ENCODE results near the gene TMTC3. TPM values are rescaled to one million over a fixed set of nuclear protein-coding genes. Genes with fewer than 3 reads are reported as not detected.

Gene TMTC3
- total RNA-seq, 1 donor from 2014 or later = 14.5 TPM

DNA sequence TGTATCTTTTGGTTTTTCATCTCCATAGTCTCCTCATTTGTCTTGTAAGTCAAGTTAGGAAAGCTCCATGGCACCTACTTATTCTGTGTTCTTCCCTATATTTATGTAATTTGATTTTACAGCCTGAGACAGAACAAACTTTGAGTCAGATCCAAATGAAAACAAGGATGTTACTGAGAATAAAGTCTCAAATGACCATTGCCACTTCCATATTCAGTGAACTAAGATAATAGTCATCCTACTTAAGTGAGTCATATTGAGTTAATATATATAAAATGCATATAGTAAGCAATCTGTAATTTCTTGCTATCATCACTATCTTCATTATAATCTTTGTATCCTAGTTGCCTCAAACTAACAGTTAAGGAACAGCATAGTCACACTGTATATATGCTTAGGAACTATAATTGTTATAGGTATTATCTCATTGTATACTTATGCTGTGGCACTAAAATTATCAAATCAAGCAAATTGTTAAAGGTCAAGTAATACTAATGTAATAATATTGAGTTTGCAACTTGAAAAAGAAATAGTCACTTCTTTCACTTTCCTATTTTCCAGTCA, 30.8 kb downstream of the TMTC3 start:
- Histone ChIP-seq H3K4me3 (no peak overlapping the region), H3K27ac (no peak overlapping the region), H3K27me3 (no peaks in the 10 kb centered on the region), H3K36me3 (peaks cover 21 to 50% of the 10 kb centered on the region in 2 donors), H3K9me3 (no peaks in the 10 kb centered on the region), H3K4me1 (no peaks in the 10 kb centered on the region)
- intact Hi-C loops (cut with DNase I) = no loop called here
- TF ChIP-seq, protein P1, sequence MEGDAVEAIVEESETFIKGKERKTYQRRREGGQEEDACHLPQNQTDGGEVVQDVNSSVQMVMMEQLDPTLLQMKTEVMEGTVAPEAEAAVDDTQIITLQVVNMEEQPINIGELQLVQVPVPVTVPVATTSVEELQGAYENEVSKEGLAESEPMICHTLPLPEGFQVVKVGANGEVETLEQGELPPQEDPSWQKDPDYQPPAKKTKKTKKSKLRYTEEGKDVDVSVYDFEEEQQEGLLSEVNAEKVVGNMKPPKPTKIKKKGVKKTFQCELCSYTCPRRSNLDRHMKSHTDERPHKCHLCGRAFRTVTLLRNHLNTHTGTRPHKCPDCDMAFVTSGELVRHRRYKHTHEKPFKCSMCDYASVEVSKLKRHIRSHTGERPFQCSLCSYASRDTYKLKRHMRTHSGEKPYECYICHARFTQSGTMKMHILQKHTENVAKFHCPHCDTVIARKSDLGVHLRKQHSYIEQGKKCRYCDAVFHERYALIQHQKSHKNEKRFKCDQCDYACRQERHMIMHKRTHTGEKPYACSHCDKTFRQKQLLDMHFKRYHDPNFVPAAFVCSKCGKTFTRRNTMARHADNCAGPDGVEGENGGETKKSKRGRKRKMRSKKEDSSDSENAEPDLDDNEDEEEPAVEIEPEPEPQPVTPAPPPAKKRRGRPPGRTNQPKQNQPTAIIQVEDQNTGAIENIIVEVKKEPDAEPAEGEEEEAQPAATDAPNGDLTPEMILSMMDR (IDR thresholded peaks at IDR 0.05) = no peak
- no peak for DNase-seq (ENCODE audit: low spot score in 2 of 2)

DNA sequence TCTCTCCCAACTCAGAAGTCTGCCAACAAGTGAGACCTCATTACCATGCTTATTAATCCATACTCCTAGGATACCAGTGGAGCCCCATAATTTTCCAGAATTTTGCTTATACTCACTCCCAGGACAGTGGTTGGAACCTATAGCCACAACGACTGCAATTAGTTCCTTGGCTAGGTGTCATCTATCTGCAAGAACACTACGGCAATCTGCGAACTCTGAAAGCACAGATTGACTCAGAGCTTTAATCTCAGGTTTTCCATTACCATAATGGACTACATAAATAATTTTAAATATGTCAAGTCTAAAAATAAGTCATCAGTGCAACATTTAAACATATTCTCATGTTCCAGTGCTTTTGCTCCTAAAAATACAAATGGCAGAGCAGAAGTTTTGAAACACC, 33.4 kb downstream of the TMTC3 start:
- no peaks in the 10 kb centered on the region for H3K27me3 ChIP-seq
- H3K36me3 ChIP-seq = peaks cover 22 to 65% of the 10 kb centered on the region in 2 donors
- no peaks in the 10 kb centered on the region for H3K4me1 ChIP-seq
- H3K4me3 ChIP-seq = no peak overlapping the region
- TF ChIP-seq, protein P1 (IDR thresholded peaks at IDR 0.05) = no peak
- intact Hi-C loops (cut with DNase I) = no loop called here
- no peak for DNase-seq (ENCODE audit: low spot score in 2 of 2)
- no peak overlapping the region for H3K27ac ChIP-seq
- H3K9me3 ChIP-seq = no peaks in the 10 kb centered on the region

DNA sequence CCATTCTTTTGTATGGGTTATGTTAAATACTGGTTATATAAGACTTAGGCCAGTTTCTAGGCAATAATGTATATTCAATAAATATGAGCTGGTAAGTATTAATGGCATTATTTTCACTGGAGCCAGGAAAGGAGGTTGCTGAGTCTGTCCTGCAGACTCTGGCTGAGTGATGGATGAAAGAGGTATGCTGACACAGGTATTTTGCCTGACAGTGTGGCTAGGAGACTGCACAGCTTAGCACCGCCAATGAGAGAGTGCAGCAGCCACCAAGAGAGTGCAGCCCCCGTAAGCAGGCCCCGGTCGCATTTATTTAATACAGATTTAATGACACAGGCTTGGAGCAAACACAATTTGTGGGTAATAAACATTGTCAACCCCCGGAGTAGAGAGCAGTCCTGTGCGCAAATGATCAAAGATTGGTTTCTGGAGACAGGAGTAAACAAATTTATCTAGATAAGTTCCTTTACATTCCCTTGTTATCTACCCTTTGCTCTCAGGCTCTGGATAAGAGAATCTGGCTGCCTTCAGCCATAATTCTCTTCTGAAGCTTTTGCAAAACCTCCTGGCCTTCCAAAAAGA, 37.4 kb downstream of the TMTC3 start:
- Histone ChIP-seq H3K27me3 (no peaks in the 10 kb centered on the region), H3K36me3 (peaks cover 32 to 68% of the 10 kb centered on the region in 2 donors), H3K27ac (no peak overlapping the region), H3K4me1 (no peaks in the 10 kb centered on the region), H3K4me3 (no peak overlapping the region), H3K9me3 (no peaks in the 10 kb centered on the region)
- TF ChIP-seq, protein P1 (IDR thresholded peaks at IDR 0.05) = no peak
- intact Hi-C loops (cut with DNase I) = no loop called here
- no peak for DNase-seq (ENCODE audit: low spot score in 2 of 2)

DNA sequence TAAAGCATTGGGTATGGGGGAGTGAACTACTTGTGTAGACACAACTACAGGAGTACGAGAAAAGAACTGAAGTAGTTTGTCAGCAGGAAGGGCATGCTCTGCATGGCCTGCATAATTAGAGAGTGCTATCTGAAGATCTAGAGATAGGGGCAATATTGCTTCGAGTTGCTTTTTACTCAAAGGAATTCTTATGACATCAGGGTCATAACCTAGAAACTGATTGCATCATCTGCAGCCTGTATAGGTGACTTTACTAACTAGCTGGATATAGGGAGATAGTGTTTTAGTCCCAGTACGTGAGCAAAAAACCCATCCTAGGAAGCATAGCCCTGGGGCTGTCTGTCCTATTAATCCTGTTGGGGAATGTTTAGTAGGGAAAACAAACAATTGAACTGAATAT, 39.8 kb downstream of the TMTC3 start:
- peaks cover 15 to 55% of the 10 kb centered on the region in 2 donors for H3K36me3 ChIP-seq
- DNase-seq (ENCODE audit: low spot score in 2 of 2) = no peak
- TF ChIP-seq, protein P1 (IDR thresholded peaks at IDR 0.05) = no peak
- H3K4me3 ChIP-seq = no peak overlapping the region
- intact Hi-C loops (cut with DNase I) = no loop called here
- H3K27ac ChIP-seq = no peak overlapping the region
- no peaks in the 10 kb centered on the region for H3K9me3 ChIP-seq
- no peaks in the 10 kb centered on the region for H3K27me3 ChIP-seq
- H3K4me1 ChIP-seq = no peaks in the 10 kb centered on the region

DNA sequence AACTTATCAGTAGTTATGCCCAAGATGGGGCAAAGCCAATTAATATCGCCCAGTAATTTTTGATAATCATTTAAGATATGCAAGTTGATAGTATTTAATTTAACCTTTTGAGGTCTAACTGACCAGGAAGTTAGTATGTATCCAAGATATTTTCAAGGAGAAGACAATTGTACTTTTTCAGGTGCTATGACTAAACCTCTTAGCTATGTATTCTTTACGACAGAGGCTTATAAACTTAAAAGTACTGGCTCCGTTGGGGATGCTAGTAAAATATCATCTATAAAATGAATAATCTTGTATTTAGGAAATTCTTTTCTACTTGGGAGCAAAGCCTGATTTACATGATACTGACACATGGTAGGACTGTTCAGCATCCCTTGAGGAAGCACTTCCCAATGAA, 40.3 kb downstream of the TMTC3 start:
- DNase-seq (ENCODE audit: low spot score in 2 of 2) = no peak
- Histone ChIP-seq H3K4me1 (no peaks in the 10 kb centered on the region), H3K36me3 (peaks cover 12 to 50% of the 10 kb centered on the region in 2 donors), H3K9me3 (no peaks in the 10 kb centered on the region), H3K27ac (no peak overlapping the region), H3K27me3 (no peaks in the 10 kb centered on the region), H3K4me3 (no peak overlapping the region)
- intact Hi-C loops (cut with DNase I) = no loop called here
- TF ChIP-seq, protein P1 (IDR thresholded peaks at IDR 0.05) = no peak
